Bone marrow (tissue), 2 donors: ENCODE data around the gene FRZB.
"Not testable (repeated sequence)": the region's sequence is repeated elsewhere in the genome, so short reads cannot be mapped to it uniquely, and the experiment has no call there.

ENCODE experiments used
- DNase-seq, 2 donors: peaks; one replicate each; lab custom pipeline; 2025; lab: John Stamatoyannopoulos, UW

Gene FRZB

GRCh38 chr2:182866461-182867406 is at the start of gene FRZB:
FRZB (minus strand) TSS chr2:182866637; CDS start chr2:182866552, 85 bp downstream.
- no peak for DNase-seq

GRCh38 chr2:182915369-182916326 is 49.2 kb upstream of the FRZB start:
- DNase-seq: no peak

GRCh38 chr2:182914852-182915251 is 48.4 kb upstream of the FRZB start:
- DNase-seq: no peak

- no peak for DNase-seq
Measured at GRCh38 chr2:182913064-182913463, 46.6 kb upstream of the FRZB start.

GRCh38 chr2:182912518-182912915 is 46.1 kb upstream of the FRZB start:
- no peak for DNase-seq

GRCh38 chr2:182911813-182912517 is 45.5 kb upstream of the FRZB start:
- no peak for DNase-seq

GRCh38 chr2:182910965-182911364 is 44.5 kb upstream of the FRZB start:
- DNase-seq: no peak

- DNase-seq: no peak
Measured at GRCh38 chr2:182907081-182907830, 40.8 kb upstream of the FRZB start.

- no peak for DNase-seq
Measured at GRCh38 chr2:182906454-182906853, 40.0 kb upstream of the FRZB start.

GRCh38 chr2:182904844-182905243 is 38.4 kb upstream of the FRZB start:
- no peak for DNase-seq

- no peak for DNase-seq
Measured at GRCh38 chr2:182903566-182903965, 37.1 kb upstream of the FRZB start.

GRCh38 chr2:182901748-182902147 is 35.3 kb upstream of the FRZB start:
- no peak for DNase-seq

- DNase-seq: no peak
Measured at GRCh38 chr2:182898718-182899117, 32.3 kb upstream of the FRZB start.

- DNase-seq: no peak
Measured at GRCh38 chr2:182897137-182897536, 30.7 kb upstream of the FRZB start.

GRCh38 chr2:182895798-182896197 is 29.4 kb upstream of the FRZB start:
- DNase-seq: no peak

- DNase-seq: no peak
Measured at GRCh38 chr2:182895169-182895568, 28.7 kb upstream of the FRZB start.

GRCh38 chr2:182894174-182894573 is 27.7 kb upstream of the FRZB start:
- DNase-seq: no peak

GRCh38 chr2:182893666-182894065 is 27.2 kb upstream of the FRZB start:
- no peak for DNase-seq

GRCh38 chr2:182893035-182893434 is 26.6 kb upstream of the FRZB start:
- DNase-seq: not testable (repeated sequence)

GRCh38 chr2:182891611-182892010 is 25.2 kb upstream of the FRZB start:
- DNase-seq: no peak

- DNase-seq: no peak
Measured at GRCh38 chr2:182890773-182891378, 24.4 kb upstream of the FRZB start.
